ENCODE results near the gene REG3G.
"Not testable (repeated sequence)": the region's sequence is repeated elsewhere in the genome, so short reads cannot be mapped to it uniquely, and the experiment has no call there.

REG3G gene

GRCh38 chr2:79026061-79026460, 559 bp downstream of the REG3G start:
- no peak for DNase-seq

- DNase-seq: no peak
Measured at GRCh38 chr2:79039944-79040343, 14.4 kb downstream of the REG3G start.

GRCh38 chr2:79041032-79041448, 15.5 kb downstream of the REG3G start:
- DNase-seq: no peak

GRCh38 chr2:79053486-79053885, 28.0 kb downstream of the REG3G start:
- not testable (repeated sequence) for DNase-seq

GRCh38 chr2:79054769-79055168, 29.3 kb downstream of the REG3G start:
- DNase-seq: not testable (repeated sequence)

- no peak for DNase-seq
Measured at GRCh38 chr2:79065201-79065600, 39.7 kb downstream of the REG3G start.

- no peak for DNase-seq
Measured at GRCh38 chr2:79071078-79071477, 45.6 kb downstream of the REG3G start.
